Endothelial cell (in vitro differentiated cells): ENCODE data around the gene ALS2CL. TPM values are rescaled to one million over a fixed set of nuclear protein-coding genes. Genes with fewer than 3 reads are reported as not detected.

Experiments
- DNase-seq: peaks from one replicate; pipeline ENCODE4 v3.0.0; 2021; ENCODE audit warnings: low spot score
- H3K27ac Mint-ChIP-seq: one replicate; pipeline ENCODE4 v1.8.0; 2021; ENCODE audit warnings: mixed read lengths, inconsistent platforms; ENCODE audit not compliant: unreplicated experiment
- H3K27me3 Mint-ChIP-seq: one replicate; pipeline ENCODE4 v1.8.0; 2021; ENCODE audit warnings: mild to moderate bottlenecking, moderate library complexity, mixed read lengths, inconsistent platforms; ENCODE audit not compliant: unreplicated experiment
- H3K36me3 Mint-ChIP-seq: one replicate; pipeline ENCODE4 v1.8.0; 2021; ENCODE audit warnings: mild to moderate bottlenecking, low read depth, mixed read lengths, inconsistent platforms; ENCODE audit not compliant: unreplicated experiment
- H3K4me1 Mint-ChIP-seq: one replicate; pipeline ENCODE4 v1.8.0; 2021; ENCODE audit warnings: mild to moderate bottlenecking, mixed read lengths, inconsistent platforms; ENCODE audit not compliant: unreplicated experiment
- H3K4me3 Mint-ChIP-seq: one replicate; pipeline ENCODE4 v1.8.0; 2021; ENCODE audit warnings: mild to moderate bottlenecking, mixed read lengths, inconsistent platforms; ENCODE audit not compliant: unreplicated experiment
- H3K9me3 Mint-ChIP-seq: one replicate; pipeline ENCODE4 v1.8.0; 2021; ENCODE audit warnings: mixed read lengths, inconsistent platforms; ENCODE audit not compliant: unreplicated experiment
- total RNA-seq: library from RNA; stranded (reverse); fragmentation: NEBNext Ultra II Directional; extraction: Animal tissue kit (Norgen Biotek cat#: 25700); gene quantifications from one replicate; pipeline ENCODE4 v1.2.1, GENCODE V29; 2021; ENCODE audit not compliant: unreplicated experiment
- TF ChIP-seq, protein P1 (sequence below): fragments of 200-600 bp; sonication (generic); IDR thresholded peaks from one replicate; pipeline ENCODE4 v1.5.0; 2021; ENCODE audit warnings: antibody characterized with exemption; ENCODE audit not compliant: unreplicated experiment

The ALS2CL gene
- total RNA-seq, 1 donor from 2014 or later: 5.6 TPM

DNA sequence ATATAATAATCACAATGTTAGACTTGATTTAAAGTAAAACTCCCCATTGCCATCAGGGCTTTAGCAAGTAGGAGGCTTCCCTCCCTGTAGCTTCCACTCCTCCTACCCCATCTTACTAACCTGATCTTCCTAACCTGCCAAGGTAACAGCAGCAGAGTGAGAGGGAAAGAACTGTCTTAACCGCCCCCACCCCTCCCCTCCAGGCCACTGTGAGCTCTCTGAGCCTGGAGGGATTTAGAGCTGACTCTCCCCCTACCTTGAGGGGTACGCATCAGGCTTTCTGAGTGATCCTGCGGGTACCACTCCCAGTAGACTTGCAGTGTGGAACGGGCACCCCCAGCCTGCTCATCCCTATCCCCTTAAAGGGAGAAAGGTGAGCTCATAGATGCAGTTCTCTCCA is 35.6 kb upstream of the ALS2CL start:
- no peak for DNase-seq
- no peak overlapping the region for H3K27ac Mint-ChIP-seq

DNA sequence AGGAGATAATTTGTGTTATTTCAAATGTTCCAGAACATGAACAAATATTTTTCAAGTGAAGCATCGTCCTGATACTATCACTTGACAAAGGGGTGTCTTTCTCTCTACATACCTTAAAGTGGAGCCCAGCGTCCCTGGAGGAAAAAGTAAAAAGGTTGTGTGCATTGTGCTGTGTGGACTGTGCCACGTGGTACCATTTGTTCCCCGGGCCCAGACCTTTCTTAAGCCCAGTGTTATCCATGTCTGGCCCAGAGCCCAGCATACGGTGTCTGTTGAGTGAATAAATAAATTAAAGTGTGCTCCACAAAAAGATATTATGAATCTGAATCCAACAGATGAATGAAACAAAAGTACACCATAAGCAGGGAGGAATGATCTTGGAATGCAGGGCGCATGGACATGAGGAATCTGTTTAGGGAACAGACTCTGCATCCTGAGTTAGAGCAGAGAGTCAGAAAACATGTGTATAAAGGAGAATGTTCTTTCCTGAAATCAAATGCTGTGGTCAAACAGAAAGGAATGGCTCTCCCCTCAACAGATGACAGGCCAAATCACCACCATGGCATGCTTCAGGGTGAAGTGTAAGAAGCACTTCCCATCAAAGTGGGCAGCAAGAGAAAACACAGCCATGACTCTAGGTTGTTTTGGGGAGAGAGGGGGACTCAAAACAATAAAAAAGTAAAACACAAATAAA is 32.3 kb upstream of the ALS2CL start:
- TF ChIP-seq, protein P1, sequence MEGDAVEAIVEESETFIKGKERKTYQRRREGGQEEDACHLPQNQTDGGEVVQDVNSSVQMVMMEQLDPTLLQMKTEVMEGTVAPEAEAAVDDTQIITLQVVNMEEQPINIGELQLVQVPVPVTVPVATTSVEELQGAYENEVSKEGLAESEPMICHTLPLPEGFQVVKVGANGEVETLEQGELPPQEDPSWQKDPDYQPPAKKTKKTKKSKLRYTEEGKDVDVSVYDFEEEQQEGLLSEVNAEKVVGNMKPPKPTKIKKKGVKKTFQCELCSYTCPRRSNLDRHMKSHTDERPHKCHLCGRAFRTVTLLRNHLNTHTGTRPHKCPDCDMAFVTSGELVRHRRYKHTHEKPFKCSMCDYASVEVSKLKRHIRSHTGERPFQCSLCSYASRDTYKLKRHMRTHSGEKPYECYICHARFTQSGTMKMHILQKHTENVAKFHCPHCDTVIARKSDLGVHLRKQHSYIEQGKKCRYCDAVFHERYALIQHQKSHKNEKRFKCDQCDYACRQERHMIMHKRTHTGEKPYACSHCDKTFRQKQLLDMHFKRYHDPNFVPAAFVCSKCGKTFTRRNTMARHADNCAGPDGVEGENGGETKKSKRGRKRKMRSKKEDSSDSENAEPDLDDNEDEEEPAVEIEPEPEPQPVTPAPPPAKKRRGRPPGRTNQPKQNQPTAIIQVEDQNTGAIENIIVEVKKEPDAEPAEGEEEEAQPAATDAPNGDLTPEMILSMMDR: no peak
- H3K36me3 Mint-ChIP-seq: no peaks in the 10 kb centered on the region
- DNase-seq: no peak
- no peak overlapping the region for H3K27ac Mint-ChIP-seq
- H3K27me3 Mint-ChIP-seq: no peaks in the 10 kb centered on the region
- H3K9me3 Mint-ChIP-seq: no peaks in the 10 kb centered on the region
- H3K4me1 Mint-ChIP-seq: peaks cover 5% of the 10 kb centered on the region
- H3K4me3 Mint-ChIP-seq: no peak overlapping the region

More for the DNA sequence above, 35.6 kb upstream of the ALS2CL start:
- Mint-ChIP-seq H3K9me3 (no peaks in the 10 kb centered on the region), H3K36me3 (no peaks in the 10 kb centered on the region), H3K4me3 (no peak overlapping the region), H3K27me3 (no peaks in the 10 kb centered on the region), H3K4me1 (peaks cover 5% of the 10 kb centered on the region)
- TF ChIP-seq, protein P1: no peak

DNA sequence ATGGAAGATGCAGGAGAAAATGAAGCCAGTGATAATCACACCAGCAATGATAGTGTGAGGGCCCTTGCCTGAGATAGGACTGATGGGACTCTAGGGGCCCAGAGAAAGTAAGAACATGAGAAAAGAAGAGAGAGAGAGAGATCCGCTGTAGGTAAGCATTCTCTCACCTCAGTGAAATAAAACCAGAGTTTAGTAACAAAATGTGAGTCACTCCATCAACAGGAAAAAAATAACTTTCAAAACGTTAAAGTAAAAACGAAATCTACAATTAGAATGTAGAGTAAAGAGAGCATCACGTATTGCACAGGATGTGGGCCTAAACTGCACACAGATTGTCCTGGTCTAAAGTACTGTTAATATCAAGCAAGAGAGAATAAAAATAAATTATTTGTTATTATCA is 30.9 kb upstream of the ALS2CL start:
- Mint-ChIP-seq H3K4me3 (no peak overlapping the region), H3K9me3 (no peaks in the 10 kb centered on the region), H3K36me3 (no peaks in the 10 kb centered on the region), H3K27ac (no peak overlapping the region), H3K27me3 (no peaks in the 10 kb centered on the region), H3K4me1 (peaks cover 5% of the 10 kb centered on the region)
- TF ChIP-seq, protein P1: no peak
- DNase-seq: no peak

DNA sequence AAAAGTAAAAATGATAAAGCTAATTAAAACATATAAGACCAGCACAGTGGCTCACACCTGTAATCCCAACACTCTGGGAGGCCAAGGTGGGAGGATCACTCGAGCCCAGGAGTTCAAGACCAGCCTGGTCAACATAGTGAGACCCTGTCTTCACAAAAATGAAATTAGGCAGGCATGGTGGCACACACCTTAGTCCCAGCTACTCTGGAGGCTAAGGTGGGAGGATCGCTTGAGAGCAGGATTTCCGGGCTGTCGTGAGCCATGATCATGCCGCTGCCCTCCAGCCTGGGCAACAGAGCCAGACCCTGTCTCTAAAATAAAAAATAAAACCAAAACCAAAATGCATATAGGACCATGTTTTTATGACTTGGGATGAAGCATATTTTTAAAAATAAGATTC is 29.0 kb upstream of the ALS2CL start:
- DNase-seq: no peak
- Mint-ChIP-seq H3K4me3 (no peak overlapping the region), H3K9me3 (no peaks in the 10 kb centered on the region), H3K4me1 (peaks cover 5% of the 10 kb centered on the region), H3K36me3 (no peaks in the 10 kb centered on the region), H3K27ac (no peak overlapping the region), H3K27me3 (no peaks in the 10 kb centered on the region)
- TF ChIP-seq, protein P1: no peak

DNA sequence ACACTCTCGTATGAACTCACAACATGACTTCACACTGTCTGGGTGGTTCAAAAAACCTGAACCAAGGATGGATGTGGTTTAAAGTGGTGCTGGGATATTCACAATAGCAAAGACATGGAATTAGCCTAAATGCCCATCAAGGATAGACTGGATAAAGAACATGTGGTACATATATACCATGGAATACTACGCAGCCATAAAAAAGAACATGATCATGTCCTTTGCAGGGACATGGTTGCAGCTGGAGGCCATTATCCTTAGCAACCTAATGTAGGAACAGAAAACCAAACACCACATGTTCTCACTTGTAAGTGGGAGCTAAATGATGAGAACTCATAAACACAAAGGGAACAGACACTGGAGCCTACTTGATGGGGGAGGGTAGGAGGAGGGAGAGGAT is 27.5 kb upstream of the ALS2CL start:
- Mint-ChIP-seq H3K4me1 (peaks cover 1% of the 10 kb centered on the region), H3K36me3 (no peaks in the 10 kb centered on the region), H3K27ac (no peak overlapping the region), H3K9me3 (no peaks in the 10 kb centered on the region), H3K27me3 (no peaks in the 10 kb centered on the region), H3K4me3 (no peak overlapping the region)
- no peak for DNase-seq
- TF ChIP-seq, protein P1: no peak
